Stimulated activated CD8-positive, alpha-beta memory T cell treated with anti-CD3 and anti-CD28 coated beads, Interleukin-15, amount 100 ng/mL, for 4 hours (primary cell): Measurements from ENCODE around the gene CTNNA3.

Source experiments
- DNase-seq, 2 donors: peaks; one replicate each; pipeline ENCODE4 v3.0.0-alpha.2; 2020; ENCODE audit warnings: low read depth in 2 of 2

CTNNA3 gene

GRCh38 chr10:66294538-66294937 is 1401.5 kb downstream of the CTNNA3 start:
- DNase-seq, result no peak

DNA sequence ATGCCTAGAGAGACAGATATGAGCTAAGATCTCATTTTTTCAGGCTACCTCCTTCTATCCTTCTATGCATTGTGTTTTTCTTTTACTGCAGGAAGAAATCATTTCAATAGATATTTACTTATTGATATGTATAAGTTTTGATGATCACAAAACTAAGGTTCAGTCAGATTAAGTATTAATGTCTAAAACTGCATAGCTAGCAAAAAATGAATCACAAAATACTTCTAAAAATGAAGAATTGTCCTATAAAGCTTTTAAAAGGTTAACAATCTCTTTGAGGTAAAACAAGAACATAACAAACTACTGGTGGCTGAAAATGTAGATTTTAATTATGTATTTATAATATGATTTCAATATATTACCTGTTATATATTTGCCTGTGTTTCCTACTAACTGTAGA is 1403.1 kb downstream of the CTNNA3 start:
- no peak for DNase-seq

DNA sequence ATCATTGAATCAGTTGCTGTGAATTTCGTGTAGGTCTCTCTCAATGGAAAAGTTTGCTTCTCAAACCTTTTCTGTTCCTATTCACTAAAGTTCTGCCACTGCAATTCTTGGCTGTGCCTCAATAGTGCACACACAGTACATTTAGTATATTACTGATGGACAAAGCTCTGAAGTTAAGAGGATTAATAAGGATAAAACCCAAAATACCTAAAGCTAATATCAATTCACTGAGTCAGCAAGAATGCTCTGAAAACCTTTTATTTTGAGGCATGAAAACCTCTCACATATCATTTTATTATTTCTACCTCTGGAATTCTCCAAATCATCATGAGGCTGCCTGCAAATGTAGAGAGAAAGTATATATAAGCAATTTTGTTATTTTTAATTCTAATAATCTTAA is 1403.5 kb downstream of the CTNNA3 start:
- no peak for DNase-seq

DNA sequence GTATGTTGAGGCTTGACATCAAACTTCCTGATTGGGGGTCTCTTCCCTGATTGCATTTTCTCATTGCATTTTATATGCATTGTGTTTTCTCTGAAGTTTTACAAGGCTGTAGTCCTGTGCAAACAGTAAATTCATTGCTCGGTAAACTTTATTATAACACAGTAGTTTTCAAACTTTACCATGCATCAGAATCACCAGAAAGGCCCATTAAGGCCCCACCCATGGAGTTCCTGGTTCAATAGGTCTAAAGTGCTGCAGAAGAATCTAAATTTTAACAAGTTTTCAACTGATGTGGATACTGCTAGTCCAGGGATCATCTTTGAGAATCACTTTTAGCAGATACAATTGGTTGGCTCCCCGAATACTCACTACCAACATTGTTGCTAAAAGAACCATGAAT is 1404.9 kb downstream of the CTNNA3 start:
- no peak for DNase-seq

- no peak for DNase-seq
Measured at GRCh38 chr10:66284621-66285020, 1411.4 kb downstream of the CTNNA3 start.

DNA sequence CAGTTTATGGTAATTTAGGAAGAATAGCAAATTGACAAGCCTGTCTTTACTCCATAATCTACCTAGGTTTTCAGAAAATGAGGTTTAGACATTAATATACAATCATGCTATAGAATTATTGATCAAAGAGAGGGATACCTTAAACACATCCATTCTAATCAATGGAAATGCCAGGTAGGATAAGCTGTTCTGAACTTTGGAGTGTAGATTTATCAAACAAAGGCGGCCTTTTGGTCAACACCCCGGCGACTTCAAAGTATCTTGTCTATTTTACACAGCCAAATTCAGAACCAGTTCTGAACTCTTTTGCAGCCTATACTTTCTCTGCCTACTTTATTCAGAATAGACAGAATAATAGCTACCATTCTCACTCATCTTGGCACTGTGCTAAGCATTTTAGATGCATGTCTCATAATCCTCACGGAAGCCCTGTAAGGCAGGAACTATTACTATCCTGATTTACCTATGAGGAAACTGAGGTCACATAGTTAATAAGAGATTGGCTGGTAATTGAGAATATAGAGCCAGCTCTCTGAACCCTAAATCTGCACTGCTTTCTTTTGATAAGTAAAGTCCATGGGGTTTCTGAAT is 1412.0 kb downstream of the CTNNA3 start:
- DNase-seq, result no peak

- no peak for DNase-seq
Measured at GRCh38 chr10:66283064-66283463, 1412.9 kb downstream of the CTNNA3 start.

DNA sequence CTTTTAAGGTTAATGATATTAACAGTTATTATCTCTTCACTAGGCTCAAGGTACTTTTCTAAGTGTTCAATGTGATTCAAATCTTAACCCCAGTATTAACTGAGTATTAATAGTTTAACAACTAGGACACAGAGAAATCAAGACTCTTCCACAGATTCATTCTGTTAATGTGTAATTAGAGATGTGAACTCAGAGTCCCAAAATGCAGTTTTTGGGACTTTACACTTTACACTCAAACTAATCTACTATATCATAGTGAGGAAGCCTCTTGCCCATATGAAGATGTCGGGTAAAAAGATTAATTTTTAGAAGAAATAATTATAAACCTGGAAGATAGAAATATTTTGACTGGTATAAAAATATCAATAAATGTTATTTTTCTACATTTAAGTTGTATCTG is 1414.7 kb downstream of the CTNNA3 start:
- no peak for DNase-seq

DNA sequence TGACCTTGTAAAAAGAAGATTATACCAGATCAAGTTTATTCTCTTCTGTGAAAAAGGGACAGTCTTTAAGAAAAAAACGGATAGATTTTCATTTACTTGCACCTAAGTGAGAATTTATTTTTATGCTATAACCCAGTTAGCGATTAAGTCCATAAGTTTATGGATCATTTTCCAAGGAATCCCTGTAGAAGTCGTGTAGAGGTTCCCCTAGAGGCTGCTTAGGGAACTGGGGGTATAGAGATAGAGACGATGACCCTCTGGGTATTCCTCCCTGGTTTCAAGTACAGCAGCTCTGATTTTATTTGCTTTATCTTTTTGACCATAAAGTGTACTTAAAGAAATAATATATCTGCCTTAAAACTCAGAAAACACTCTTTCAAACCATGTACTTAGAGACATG is 1418.5 kb downstream of the CTNNA3 start:
- DNase-seq, result no peak

DNA sequence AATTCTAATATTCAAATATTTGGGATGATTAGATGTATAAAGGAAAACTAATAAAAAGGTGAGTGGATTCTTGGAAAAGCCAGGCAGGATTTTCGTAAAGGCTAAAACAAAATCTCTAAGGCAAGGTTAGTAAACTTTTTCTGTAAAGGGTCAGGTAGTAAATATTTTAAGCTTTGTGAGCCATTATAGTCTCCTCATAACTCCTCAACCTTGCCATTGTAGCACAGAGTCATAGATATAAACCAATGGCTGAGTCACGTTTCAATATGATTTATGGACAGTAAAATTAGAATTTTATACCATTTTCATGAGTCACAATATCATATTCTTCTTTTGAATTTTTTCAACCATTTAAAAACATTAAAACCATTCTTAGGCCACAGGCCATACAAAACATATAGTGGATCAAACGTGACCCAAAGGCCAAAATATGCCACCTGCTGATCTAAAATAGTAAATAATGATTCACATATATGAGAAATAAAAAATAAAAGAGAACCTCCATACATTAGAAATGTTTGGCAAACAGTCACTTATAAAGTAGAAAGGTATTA is 1422.0 kb downstream of the CTNNA3 start:
- DNase-seq, result no peak

DNA sequence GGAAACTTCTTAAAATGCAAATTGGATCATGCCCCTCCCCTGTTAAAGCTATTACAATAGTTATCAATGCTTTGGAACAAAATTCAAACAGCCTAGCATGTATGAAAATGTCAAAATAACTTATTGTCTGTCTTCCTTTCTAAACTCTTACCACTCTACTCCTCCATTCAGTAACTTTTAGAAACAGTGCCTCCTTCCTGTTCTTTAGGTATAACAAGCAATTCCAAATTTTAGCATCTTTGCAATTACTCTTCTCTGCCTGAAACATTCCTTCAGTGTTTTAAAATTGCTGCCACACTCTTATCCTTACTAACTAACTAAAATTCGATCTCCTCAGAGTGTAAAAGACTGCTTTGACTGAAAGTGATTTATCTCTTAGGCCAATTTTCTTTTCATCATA is 1430.6 kb downstream of the CTNNA3 start:
- no peak for DNase-seq

DNA sequence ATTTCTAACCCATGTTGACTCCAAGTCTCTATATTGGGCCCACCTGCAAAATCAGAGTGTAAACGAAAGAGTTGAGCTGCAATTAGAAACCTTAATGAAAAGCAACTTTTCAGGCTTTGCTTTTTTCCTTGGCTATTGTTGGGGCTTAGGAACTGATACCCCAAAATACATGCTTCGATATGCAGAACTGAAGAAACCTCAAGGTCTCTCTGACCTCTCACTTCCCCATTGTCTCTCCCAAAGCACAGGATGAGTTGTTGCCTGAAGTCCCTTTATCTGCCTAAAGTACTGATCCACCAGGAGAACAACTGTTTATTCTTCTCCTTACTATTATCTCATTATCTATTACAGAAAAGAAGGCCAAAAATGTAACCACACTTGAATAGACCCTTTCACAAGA is 1436.2 kb downstream of the CTNNA3 start:
- no peak for DNase-seq

DNA sequence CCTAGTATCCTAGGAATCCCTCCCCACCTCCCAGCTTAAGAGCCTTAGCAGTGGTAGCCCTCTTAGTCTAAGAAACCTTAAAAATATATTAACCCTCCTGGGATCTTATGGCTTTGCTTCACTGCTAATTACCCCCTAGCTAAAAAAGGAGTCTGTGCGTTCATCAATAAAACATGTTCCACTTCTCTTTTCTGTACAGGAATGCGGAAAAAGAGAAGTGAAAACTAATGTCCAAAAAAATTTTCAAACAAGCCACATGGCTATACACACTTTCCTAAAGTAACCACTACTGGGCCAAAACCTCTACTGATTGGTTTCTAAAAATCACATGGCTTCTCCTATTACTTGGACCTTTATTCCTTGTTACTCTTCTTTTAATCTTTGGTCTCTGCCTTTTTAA is 1437.3 kb downstream of the CTNNA3 start:
- no peak for DNase-seq

DNA sequence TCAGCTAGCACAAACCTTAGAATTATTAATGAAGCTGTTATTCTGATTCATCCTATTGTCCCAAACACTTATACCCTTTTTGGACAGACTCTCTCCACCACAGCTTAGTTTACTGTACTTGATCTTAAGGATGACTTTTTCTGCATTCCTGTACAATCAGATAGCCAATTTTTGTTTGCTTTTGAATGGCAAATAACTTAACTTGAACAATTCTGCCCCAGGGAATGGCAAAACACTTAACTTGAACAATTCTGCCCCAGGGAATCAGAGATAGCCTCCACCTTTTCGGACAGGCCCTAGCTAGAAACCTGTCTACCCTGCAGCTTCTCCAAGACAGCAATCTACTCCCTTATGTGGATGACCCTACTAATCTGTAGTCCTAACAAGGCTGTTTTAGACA is 1438.2 kb downstream of the CTNNA3 start:
- DNase-seq, result no peak

- DNase-seq, result no peak
Measured at GRCh38 chr10:66252986-66253385, 1443.0 kb downstream of the CTNNA3 start.

DNA sequence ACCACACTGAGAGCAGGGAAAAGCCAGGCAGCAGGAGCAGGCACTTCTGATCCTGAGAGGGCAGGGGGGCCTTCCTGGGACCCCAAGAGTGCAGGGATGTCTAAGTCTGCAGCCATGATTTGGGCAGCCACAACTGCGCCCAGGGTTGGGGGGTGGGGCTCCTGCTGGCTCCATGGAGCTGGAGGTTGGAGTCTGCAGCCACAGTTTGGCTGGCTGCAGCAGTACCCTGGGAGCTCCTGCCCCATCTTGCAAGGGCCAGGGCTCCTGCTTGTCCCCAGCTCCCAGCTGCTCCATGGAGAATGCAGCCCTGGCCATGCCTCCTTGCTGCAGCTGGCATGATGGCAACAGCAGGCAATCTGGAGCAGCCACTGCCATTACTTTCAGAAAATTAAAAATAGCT is 1449.8 kb downstream of the CTNNA3 start:
- DNase-seq, result no peak

DNA sequence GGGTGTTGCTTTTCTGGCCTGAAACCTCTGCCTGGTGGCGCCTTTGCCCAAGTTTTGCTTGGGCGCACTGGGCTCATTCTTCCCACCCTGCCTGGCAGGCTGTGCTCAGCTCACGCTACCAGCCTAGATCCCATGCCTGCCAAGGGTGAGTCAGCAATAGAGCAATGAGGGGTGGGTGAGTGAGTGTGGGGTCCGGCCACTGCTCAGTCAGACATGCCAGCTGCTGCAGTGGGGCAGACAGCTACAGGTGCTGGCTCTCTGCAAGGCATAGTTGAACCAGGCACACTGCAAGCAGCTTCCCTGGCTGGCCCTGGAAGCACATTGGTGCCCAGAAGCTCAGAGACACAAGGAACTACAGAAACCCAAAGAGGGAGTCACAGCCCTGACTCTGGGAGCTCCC is 1451.0 kb downstream of the CTNNA3 start:
- no peak for DNase-seq

DNA sequence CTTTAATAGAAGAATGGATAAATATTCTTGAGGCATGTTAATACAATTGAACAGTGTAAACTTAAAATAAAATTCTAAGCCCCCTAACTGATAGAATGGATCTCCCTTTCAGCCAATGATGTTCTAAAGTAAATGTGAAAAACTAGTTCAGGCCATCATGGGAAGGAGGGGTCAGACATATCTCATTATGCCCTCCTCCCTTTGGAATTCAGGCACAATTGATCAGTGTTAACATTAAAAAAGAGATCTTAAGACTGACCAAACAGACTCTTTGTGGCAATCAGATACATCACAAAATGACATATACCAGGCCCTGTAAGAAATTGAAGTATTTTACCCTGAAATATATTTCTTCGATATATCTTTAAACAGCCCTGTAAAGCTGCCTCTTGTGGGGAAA is 1453.1 kb downstream of the CTNNA3 start:
- no peak for DNase-seq

DNA sequence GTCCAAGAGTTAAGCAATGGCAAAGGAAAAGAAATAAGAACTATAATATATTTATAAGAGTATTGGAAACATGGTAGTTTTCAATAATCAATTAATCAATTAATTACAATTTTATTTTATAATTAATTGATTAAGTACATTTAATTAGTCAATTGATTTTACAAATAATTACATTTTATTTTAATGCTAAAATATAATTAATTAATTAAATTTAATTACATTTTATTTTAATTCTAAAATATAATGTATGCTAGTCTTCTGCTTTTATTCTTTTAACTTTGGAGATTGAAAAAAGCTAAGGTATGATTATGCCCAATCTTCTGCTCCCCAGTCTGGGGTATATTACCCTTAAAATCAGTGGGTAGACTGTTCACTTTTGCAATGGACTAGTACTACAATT is 1456.9 kb downstream of the CTNNA3 start:
- no peak for DNase-seq

GRCh38 chr10:66238343-66238742 is 1457.7 kb downstream of the CTNNA3 start:
- no peak for DNase-seq

GRCh38 chr10:66234872-66235271 is 1461.1 kb downstream of the CTNNA3 start:
- no peak for DNase-seq

GRCh38 chr10:66228887-66229286 is 1467.1 kb downstream of the CTNNA3 start:
- DNase-seq, result no peak

GRCh38 chr10:66223656-66224055 is 1472.3 kb downstream of the CTNNA3 start:
- no peak for DNase-seq

GRCh38 chr10:66222462-66223046 is 1473.4 kb downstream of the CTNNA3 start:
- no peak for DNase-seq
